Mesendoderm (in vitro differentiated cells): ENCODE measurements around the gene SLC12A1.

Experiments used
- DNase-seq: peaks from one replicate; pipeline ENCODE4 v3.0.0; 2013
- H2AK5ac ChIP-seq: 2 replicates; pipeline ENCODE4 v1.6.1; 2013; ENCODE audit warnings: low read length, inconsistent platforms
- H2BK120ac ChIP-seq: 2 replicates; pipeline ENCODE4 v1.6.1; 2013; ENCODE audit warnings: low read depth, mild to moderate bottlenecking, low read length, moderate library complexity, mixed read lengths
- H2BK15ac ChIP-seq: replicated peaks from 2 replicates; pipeline ENCODE4 v1.6.1; 2013; ENCODE audit warnings: low read depth, mild to moderate bottlenecking, moderate library complexity
- H2BK5ac ChIP-seq: 2 replicates; pipeline ENCODE4 v1.6.1; 2013; ENCODE audit warnings: low read length, inconsistent platforms
- H3K18ac ChIP-seq: 2 replicates; pipeline ENCODE4 v1.6.1; 2013; ENCODE audit warnings: mild to moderate bottlenecking, low read length, mixed read lengths
- H3K23ac ChIP-seq: one replicate; pipeline ENCODE4 v1.6.1; 2013; ENCODE audit warnings: low read length
- H3K27ac ChIP-seq: 2 replicates; pipeline ENCODE4 v1.5.1; 2013; ENCODE audit warnings: low read depth, mild to moderate bottlenecking, inconsistent platforms, low read length, moderate library complexity
- H3K27me3 ChIP-seq: 2 replicates; pipeline ENCODE4 v1.6.1; 2013; ENCODE audit warnings: low read length, control low read depth, mild to moderate bottlenecking, inconsistent platforms; ENCODE audit not compliant: insufficient read depth, poor library complexity
- H3K36me3 ChIP-seq: 2 replicates; pipeline ENCODE4 v1.6.1; 2013; ENCODE audit warnings: low read length, inconsistent platforms; ENCODE audit not compliant: control insufficient read depth, insufficient read depth
- H3K4ac ChIP-seq: one replicate; pipeline ENCODE4 v1.6.1; 2013; ENCODE audit warnings: low read depth, mild to moderate bottlenecking, low read length, moderate library complexity
- H3K4me1 ChIP-seq: 2 replicates; pipeline ENCODE4 v1.6.1; 2013; ENCODE audit warnings: low read depth, low read length, inconsistent platforms; ENCODE audit not compliant: control insufficient read depth
- H3K4me2 ChIP-seq: 2 replicates; pipeline ENCODE4 v1.6.1; 2013; ENCODE audit warnings: low read length
- H3K4me3 ChIP-seq: 2 replicates; pipeline ENCODE4 v1.5.1; 2013; ENCODE audit warnings: mild to moderate bottlenecking, low read length
- H3K56ac ChIP-seq: one replicate; pipeline ENCODE4 v1.6.1; 2013; ENCODE audit warnings: low read length
- H3K79me1 ChIP-seq: 2 replicates; pipeline ENCODE4 v1.6.1; 2013; ENCODE audit warnings: low read length, inconsistent platforms
- H3K79me2 ChIP-seq: 2 replicates; pipeline ENCODE4 v1.6.1; 2013; ENCODE audit warnings: mild to moderate bottlenecking, low read length; ENCODE audit not compliant: control insufficient read depth, insufficient read depth
- H3K9ac ChIP-seq: 2 replicates; pipeline ENCODE4 v1.6.1; 2013; ENCODE audit warnings: low read length, inconsistent platforms
- H4K5ac ChIP-seq: one replicate; pipeline ENCODE4 v1.6.1; 2013; ENCODE audit warnings: low read length
- H4K8ac ChIP-seq: one replicate; pipeline ENCODE4 v1.6.1; 2013; ENCODE audit warnings: low read depth, mild to moderate bottlenecking, control low read depth, low read length, moderate library complexity
- WGBS: extraction: QIAGEN DNeasy Blood & Tissue Kit; methylation state at CpG from one replicate; pipeline ENCODE4 v1.1.7; 2013; ENCODE audit warnings: low lambda C conversion rate, missing lambda C conversion rate; ENCODE audit not compliant: insufficient coverage; ENCODE audit errors: extremely low coverage; 5-methylcytosine and 5-hydroxymethylcytosine counted together

The SLC12A1 gene

DNA sequence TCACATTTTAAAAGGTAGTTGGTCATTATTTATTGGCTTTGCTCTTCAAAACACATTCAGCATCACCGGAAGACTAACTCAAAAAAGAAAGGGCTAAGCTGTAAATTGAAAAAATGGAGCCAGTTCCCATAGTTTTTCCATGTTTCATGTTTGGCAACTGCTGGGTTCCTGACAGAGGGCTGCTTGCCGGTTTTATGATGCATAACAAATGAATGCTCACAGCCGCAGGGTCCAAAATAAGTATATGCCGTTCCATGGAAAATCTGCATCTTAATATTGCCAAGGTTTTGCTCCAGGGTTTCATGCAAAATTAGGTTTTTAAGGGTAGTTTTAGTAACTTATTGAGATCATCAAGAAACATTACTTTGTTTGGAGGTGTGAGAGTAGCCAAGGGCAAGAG lies 15.8 kb downstream of the SLC12A1 start:
- Histone ChIP-seq H4K8ac (no peak overlapping the region), H3K4me2 (no peak overlapping the region), H3K27ac (no peak overlapping the region), H3K79me1 (no peaks in the 10 kb centered on the region), H3K18ac (no peak overlapping the region), H3K79me2 (no peaks in the 10 kb centered on the region), H4K5ac (no peak overlapping the region), H3K4me1 (peaks cover 3% of the 10 kb centered on the region), H3K4ac (no peak overlapping the region), H3K4me3 (no peak overlapping the region), H2AK5ac (no peak overlapping the region), H3K9ac (no peak overlapping the region), H3K23ac (no peak overlapping the region), H3K27me3 (no peaks in the 10 kb centered on the region), H3K36me3 (no peaks in the 10 kb centered on the region), H2BK120ac (no peak overlapping the region), H2BK15ac (no peak overlapping the region), H3K56ac (no peak overlapping the region), H2BK5ac (no peak overlapping the region)
- WGBS, result no CpG with 5 or more reads among the region's 4 CpGs
- no peak for DNase-seq

DNA sequence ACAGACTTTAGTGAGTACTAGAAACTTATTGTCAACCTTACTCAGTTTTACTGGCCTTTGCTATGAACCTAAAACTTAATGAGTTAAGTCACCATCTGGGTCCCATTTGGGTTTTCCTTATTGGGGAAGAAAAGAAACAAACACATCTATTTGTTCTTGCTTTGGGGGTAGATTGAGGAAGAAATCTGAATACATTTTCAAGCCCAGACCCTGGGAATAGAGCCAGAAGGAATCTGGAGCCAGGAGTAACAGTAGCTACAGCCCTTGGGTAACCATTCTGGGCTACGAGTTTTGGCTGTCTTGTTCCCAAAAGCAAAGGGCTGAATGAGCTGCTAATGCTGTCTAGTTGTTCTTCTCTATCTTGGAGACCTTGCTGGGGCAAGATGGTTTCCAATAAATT lies 16.5 kb downstream of the SLC12A1 start:
- Histone ChIP-seq H3K4me1 (peaks cover 3% of the 10 kb centered on the region), H3K18ac (no peak overlapping the region), H2BK5ac (no peak overlapping the region), H3K23ac (no peak overlapping the region), H3K79me2 (no peaks in the 10 kb centered on the region), H3K27me3 (no peaks in the 10 kb centered on the region), H3K36me3 (no peaks in the 10 kb centered on the region), H3K4me3 (no peak overlapping the region), H3K56ac (no peak overlapping the region), H3K4ac (no peak overlapping the region), H3K4me2 (no peak overlapping the region), H3K27ac (no peak overlapping the region), H2BK15ac (no peak overlapping the region), H2AK5ac (no peak overlapping the region), H3K9ac (no peak overlapping the region), H4K5ac (no peak overlapping the region), H2BK120ac (no peak overlapping the region), H3K79me1 (no peaks in the 10 kb centered on the region), H4K8ac (no peak overlapping the region)
- no CpG with 5 or more reads among the region's 1 CpG for WGBS
- no peak for DNase-seq

DNA sequence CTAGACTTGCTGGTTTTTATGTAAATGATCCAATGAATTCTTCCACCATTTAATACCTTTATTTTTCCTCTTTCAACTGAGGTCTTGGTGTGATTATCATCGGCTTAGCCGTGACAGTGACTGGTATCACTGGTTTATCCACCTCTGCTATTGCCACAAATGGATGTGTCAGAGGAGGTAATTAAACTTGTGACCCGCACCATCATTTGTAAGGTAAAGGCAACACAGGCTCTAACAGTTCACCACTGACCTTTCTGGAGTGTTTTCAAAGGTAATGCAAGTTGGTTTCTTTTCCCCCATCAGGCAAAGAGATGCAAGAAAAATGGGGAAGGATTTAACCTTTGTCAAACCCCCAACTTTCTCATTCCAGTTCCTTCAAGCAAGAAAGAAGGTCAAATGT lies 19.7 kb downstream of the SLC12A1 start:
- Histone ChIP-seq H3K4me3 (no peak overlapping the region), H3K4me2 (no peak overlapping the region), H3K18ac (no peak overlapping the region), H3K27ac (no peak overlapping the region), H2BK120ac (no peak overlapping the region), H3K79me1 (no peaks in the 10 kb centered on the region), H4K5ac (no peak overlapping the region), H3K79me2 (no peaks in the 10 kb centered on the region), H3K56ac (no peak overlapping the region), H3K4ac (no peak overlapping the region), H2BK15ac (no peak overlapping the region), H2AK5ac (no peak overlapping the region), H3K9ac (no peak overlapping the region), H3K23ac (no peak overlapping the region), H3K4me1 (peaks cover 3% of the 10 kb centered on the region), H3K36me3 (no peaks in the 10 kb centered on the region), H3K27me3 (no peaks in the 10 kb centered on the region), H4K8ac (no peak overlapping the region), H2BK5ac (no peak overlapping the region)
- DNase-seq, result no peak
- WGBS, result no CpG with 5 or more reads among the region's 3 CpGs

DNA sequence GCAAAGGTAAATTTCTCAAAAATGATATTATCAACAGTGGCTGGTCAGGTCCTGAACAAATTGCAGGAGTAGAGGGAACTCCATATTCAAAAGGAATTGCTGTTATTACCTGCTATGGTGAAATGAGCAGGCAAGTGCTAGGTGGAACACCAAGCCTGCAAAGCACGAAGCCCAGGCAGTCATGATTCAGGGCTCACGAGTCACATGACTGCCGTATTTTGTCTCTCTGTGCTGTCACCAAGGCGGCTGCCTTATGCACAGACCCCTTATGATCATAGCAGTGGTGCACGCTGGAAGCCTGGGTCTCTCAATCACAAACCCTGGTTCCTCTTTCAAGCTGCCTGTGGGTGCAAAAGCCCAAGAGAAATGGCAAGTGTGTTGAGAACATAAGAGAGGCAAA lies 24.4 kb downstream of the SLC12A1 start:
- H2BK15ac ChIP-seq, result no peak overlapping the region
- no peaks in the 10 kb centered on the region for H3K27me3 ChIP-seq
- H4K8ac ChIP-seq, result no peak overlapping the region
- no peak overlapping the region for H3K23ac ChIP-seq
- no peak overlapping the region for H3K4me2 ChIP-seq
- no peak overlapping the region for H3K27ac ChIP-seq
- no peak overlapping the region for H3K18ac ChIP-seq
- H3K4me1 ChIP-seq, result peaks cover 3% of the 10 kb centered on the region
- no peak overlapping the region for H2BK120ac ChIP-seq
- no peak overlapping the region for H3K9ac ChIP-seq
- H3K4ac ChIP-seq, result no peak overlapping the region
- H3K36me3 ChIP-seq, result no peaks in the 10 kb centered on the region
- H2BK5ac ChIP-seq, result no peak overlapping the region
- H2AK5ac ChIP-seq, result no peak overlapping the region
- H3K79me2 ChIP-seq, result no peaks in the 10 kb centered on the region
- no CpG with 5 or more reads among the region's 5 CpGs for WGBS
- no peak overlapping the region for H4K5ac ChIP-seq
- H3K4me3 ChIP-seq, result no peak overlapping the region
- no peak for DNase-seq
- no peak overlapping the region for H3K56ac ChIP-seq
- no peaks in the 10 kb centered on the region for H3K79me1 ChIP-seq

DNA sequence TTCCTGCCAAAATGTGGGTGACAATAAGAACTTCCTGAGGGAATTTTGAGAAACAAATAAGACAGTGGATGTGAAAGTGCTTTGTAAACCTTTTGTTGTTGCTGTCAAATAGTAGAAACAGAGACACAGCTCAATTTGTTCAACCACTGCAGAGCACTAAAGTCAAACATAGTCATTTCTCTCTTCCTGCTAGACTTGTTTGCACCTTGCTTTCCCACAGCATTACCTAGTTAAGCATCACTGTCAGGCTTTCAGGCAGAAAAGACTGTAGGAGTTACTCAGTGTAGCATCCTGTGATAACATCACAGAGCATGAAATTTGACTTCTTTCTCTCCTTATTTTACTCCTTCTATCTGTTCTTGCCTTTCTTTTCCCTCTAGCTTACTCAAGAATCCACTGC lies 27.1 kb downstream of the SLC12A1 start:
- H3K79me1 ChIP-seq, result no peaks in the 10 kb centered on the region
- H2AK5ac ChIP-seq, result no peak overlapping the region
- no peak for DNase-seq

DNA sequence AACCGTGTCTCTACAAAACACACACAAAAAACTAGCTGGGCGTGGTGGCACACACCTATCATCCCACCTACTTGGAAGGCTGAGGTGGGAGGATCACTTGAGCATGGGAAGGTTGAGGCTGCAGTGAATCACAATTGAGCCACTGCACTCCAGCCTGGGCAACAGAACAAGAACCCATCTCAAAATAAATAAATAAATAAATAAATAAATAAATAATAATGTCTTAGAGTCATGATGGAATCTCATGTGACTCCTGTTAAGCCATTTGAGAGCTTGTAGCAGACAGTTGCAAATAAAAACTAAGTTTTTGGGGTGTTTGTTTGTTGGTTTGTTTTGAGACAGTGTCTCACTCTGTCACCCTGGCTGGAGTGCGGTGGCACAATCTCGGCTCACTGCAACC lies 33.2 kb downstream of the SLC12A1 start:
- H3K79me1 ChIP-seq, result no peaks in the 10 kb centered on the region
- no peaks in the 10 kb centered on the region for H3K27me3 ChIP-seq
- no peak overlapping the region for H3K56ac ChIP-seq
- no peak overlapping the region for H4K8ac ChIP-seq
- H3K79me2 ChIP-seq, result no peaks in the 10 kb centered on the region
- H3K27ac ChIP-seq, result no peak overlapping the region
- H2BK120ac ChIP-seq, result no peak overlapping the region
- no peak overlapping the region for H2BK15ac ChIP-seq
- no peak overlapping the region for H3K4me2 ChIP-seq
- H4K5ac ChIP-seq, result no peak overlapping the region
- H3K4me1 ChIP-seq, result no peaks in the 10 kb centered on the region
- no peak overlapping the region for H3K18ac ChIP-seq
- no peak for DNase-seq
- no peak overlapping the region for H2AK5ac ChIP-seq
- H3K4ac ChIP-seq, result no peak overlapping the region
- H3K9ac ChIP-seq, result no peak overlapping the region
- H3K36me3 ChIP-seq, result no peaks in the 10 kb centered on the region
- no peak overlapping the region for H3K4me3 ChIP-seq
- WGBS, result no CpG with 5 or more reads among the region's 4 CpGs
- H2BK5ac ChIP-seq, result no peak overlapping the region
- H3K23ac ChIP-seq, result no peak overlapping the region

More for the DNA sequence above, 27.1 kb downstream of the SLC12A1 start:
- Histone ChIP-seq H3K27me3 (no peaks in the 10 kb centered on the region), H3K27ac (no peak overlapping the region), H3K56ac (no peak overlapping the region), H3K79me2 (no peaks in the 10 kb centered on the region), H2BK120ac (no peak overlapping the region), H4K8ac (no peak overlapping the region), H3K4me1 (peaks cover 3% of the 10 kb centered on the region), H2BK5ac (no peak overlapping the region), H3K4me2 (no peak overlapping the region), H3K18ac (no peak overlapping the region), H4K5ac (no peak overlapping the region), H3K36me3 (no peaks in the 10 kb centered on the region), H2BK15ac (no peak overlapping the region), H3K4me3 (no peak overlapping the region), H3K23ac (no peak overlapping the region), H3K9ac (no peak overlapping the region), H3K4ac (no peak overlapping the region)
